GM20000 (cell line): ENCODE data around the gene KANTR.

Source experiments
- DNase-seq: peaks from one replicate; pipeline ENCODE4 v3.0.0; 2012; ENCODE audit warnings: low spot score
- TF ChIP-seq, protein P1 (sequence below): IDR thresholded peaks from 2 replicates; pipeline ENCODE4 v1.5.1; 2012; ENCODE audit warnings: mild to moderate bottlenecking, control low read depth; ENCODE audit errors: extremely low read depth, missing control alignments

KANTR gene

DNA sequence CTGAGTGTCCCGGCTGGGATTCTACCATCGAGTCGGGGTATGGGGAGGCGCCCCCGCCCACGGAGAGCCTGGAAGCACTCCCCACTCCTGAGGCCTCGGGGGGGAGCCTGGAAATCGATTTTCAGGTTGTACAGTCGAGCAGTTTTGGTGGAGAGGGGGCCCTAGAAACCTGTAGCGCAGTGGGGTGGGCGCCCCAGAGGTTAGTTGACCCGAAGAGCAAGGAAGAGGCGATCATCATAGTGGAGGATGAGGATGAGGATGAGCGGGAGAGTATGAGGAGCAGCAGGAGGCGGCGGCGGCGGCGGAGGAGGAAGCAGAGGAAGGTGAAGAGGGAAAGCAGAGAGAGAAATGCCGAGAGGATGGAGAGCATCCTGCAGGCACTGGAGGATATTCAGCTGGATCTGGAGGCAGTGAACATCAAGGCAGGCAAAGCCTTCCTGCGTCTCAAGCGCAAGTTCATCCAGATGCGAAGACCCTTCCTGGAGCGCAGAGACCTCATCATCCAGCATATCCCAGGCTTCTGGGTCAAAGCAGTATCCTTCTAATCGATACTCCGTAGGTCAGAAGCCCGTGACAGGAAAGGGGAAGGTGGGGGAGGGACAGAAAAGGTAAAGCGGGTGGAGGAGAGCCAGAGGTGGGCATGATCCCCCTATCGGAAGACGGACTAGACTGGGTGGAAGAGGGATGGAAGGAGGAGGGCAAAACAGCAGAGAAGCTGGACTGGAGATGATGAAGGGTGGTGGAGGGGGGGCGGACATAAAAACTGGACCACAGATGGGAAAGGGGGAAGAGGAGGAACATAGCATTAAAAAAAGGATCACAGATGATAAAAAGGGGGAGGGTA lies 10.9 kb upstream of the KANTR start:
- DNase-seq = no peak
- TF ChIP-seq, protein P1, sequence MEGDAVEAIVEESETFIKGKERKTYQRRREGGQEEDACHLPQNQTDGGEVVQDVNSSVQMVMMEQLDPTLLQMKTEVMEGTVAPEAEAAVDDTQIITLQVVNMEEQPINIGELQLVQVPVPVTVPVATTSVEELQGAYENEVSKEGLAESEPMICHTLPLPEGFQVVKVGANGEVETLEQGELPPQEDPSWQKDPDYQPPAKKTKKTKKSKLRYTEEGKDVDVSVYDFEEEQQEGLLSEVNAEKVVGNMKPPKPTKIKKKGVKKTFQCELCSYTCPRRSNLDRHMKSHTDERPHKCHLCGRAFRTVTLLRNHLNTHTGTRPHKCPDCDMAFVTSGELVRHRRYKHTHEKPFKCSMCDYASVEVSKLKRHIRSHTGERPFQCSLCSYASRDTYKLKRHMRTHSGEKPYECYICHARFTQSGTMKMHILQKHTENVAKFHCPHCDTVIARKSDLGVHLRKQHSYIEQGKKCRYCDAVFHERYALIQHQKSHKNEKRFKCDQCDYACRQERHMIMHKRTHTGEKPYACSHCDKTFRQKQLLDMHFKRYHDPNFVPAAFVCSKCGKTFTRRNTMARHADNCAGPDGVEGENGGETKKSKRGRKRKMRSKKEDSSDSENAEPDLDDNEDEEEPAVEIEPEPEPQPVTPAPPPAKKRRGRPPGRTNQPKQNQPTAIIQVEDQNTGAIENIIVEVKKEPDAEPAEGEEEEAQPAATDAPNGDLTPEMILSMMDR = no peak

DNA sequence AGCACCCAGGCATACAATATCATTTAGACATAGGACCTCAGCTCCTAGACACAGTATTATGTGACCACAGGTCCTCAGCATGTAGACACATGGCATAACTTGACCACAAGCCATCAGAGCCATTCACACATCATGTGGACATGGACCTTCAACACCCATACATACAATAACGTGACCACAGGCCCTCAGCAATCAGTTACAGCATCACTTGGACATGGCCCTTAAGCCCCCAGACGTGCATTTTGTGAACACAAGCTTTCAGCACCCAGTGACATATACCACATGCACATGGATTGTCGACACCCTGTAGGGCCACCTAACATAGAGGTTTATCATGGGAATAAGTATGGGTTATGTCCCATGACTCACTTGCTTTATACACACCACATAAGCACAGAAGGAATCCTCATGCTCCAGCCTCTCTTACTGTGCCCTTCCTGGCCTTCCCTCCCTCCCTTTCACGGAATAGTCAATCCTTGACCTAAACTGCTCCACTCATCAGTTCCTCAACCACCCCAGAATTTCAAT lies 9.8 kb upstream of the KANTR start:
- TF ChIP-seq, protein P1 = no peak
- DNase-seq = no peak

- no peak for DNase-seq
- TF ChIP-seq, protein P1 = no peak
Measured at GRCh38 chrX:53084863-53085262, 9.1 kb upstream of the KANTR start.

GRCh38 chrX:53085661-53086229 lies 8.2 kb upstream of the KANTR start:
- DNase-seq = no peak
- TF ChIP-seq, protein P1 = no peak

DNA sequence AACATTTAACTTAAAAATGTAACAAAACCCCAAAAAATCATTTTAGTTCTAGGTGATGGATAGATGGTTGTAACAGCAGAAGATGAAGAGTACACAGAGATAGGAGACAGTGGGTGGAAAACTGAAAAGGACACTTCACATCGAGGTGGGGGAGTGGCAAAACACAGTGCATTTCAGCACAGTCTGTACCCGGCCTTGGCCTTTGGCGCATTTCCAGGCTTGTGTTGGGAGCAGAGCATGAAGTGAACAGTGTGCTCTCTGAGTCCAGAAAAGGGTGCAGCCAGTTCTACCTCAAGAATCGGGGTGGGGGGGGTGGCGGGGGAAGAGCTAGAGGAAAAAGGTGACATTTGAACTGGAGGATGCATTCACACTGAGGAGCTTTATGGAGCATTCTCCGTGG lies 7.5 kb upstream of the KANTR start:
- TF ChIP-seq, protein P1 = no peak
- no peak for DNase-seq

DNA sequence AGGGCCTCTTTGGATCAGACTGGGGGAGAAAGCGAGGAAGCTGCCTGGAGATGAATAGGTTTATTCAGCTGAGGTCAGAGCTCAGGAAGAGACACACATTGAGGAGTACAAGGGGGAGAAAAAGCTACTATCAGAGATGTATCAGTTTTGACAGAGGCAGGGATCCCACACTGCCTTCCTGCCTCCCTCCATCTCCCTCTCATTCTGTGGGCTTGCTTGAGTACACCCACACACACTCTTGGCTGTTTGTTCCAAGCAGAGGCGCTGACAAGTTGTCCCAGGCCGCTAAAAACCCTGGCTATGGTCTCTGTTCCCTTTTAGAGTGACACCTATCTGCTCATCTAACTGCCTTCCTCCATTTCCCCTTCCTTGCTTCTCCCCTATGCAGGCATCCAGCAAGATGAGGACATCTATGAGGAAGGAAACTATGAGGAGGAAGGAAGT lies 6.5 kb upstream of the KANTR start:
- TF ChIP-seq, protein P1 = no peak
- no peak for DNase-seq
